Measurements from ENCODE around the gene SCAP. TPM values are rescaled to one million over a fixed set of nuclear protein-coding genes. Genes with fewer than 3 reads are reported as not detected.
A peak's percentile ranks its signal among the peaks of the same experiment; 100 is the strongest.

Gene SCAP
- total and polyA plus RNA-seq, 2 of the 13 experiments (the other 11 are each of a cell fraction or from before 2014, with no cell fraction given) = 40.4 to 53.3 TPM

DNA sequence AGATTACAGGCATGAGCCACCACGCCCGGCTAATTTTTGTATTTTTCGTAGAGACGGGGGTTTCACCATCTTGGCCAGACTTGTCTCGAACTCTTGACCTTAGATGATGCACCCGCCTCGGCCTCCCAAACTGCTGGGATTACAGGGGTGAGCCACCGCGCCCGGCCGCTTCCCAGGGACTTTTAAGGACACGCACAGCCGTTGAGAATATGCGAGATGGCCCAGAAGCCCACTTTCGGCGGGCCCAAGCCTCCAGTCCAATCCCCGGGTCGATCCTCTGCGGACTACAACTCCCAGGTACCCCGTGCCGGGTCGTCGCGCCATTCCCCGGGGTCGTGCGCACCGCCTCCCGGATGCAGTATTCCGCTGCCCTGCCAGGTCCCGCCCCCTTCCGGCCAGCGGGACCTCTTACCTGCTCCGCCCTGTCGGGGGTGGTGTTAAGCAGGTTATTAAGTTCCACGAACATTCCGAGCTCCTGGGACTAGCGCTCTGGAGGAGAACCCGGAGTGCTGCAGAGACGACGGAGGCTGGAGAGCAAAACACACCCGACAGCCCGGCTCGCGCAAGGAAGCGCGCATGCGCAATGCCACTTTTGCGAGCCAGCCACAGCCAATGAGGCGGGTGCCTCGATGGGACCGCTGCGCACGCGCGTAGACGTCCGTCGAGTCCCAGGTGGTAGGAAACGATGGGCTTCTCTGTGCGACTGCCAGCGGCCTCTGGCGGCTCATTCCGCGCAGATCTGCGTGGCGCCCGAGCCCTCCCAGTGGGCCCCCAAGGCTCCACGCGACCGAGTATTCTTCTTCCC lies 37.6 kb upstream of the SCAP start, which contains the start of gene ELP6 (continued):
- TF ChIP-seq, protein P1, sequence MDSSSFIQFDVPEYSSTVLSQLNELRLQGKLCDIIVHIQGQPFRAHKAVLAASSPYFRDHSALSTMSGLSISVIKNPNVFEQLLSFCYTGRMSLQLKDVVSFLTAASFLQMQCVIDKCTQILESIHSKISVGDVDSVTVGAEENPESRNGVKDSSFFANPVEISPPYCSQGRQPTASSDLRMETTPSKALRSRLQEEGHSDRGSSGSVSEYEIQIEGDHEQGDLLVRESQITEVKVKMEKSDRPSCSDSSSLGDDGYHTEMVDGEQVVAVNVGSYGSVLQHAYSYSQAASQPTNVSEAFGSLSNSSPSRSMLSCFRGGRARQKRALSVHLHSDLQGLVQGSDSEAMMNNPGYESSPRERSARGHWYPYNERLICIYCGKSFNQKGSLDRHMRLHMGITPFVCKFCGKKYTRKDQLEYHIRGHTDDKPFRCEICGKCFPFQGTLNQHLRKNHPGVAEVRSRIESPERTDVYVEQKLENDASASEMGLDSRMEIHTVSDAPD (CRISPR knock-in tag; IDR thresholded peaks at IDR 0.05) = 0 out of 2 replicates have a peak, but pooled peaks have one; percentile 33
- TF ChIP-seq ZNF746 (CRISPR knock-in tag; IDR thresholded peaks at IDR 0.05) = 0 out of 2 replicates have a peak, but pooled peaks have one; percentile 43
- TF ChIP-seq HIVEP1 (CRISPR knock-in tag; IDR thresholded peaks at IDR 0.05) = peak; percentile 87
- 0 out of 2 replicates have a peak, but pooled peaks have one; percentile 33 for TF ChIP-seq CHCHD3 (CRISPR knock-in tag; IDR thresholded peaks at IDR 0.05)
- TF ChIP-seq RBFOX2 (IDR thresholded peaks at IDR 0.05; ENCODE audit: low read depth, low read length) = peak; percentile 93
- TF ChIP-seq ZNF136 (CRISPR knock-in tag; IDR thresholded peaks at IDR 0.05; ENCODE audit: low read depth) = 0 out of 2 replicates have a peak, but pooled peaks have one; percentile 85
- TF ChIP-seq, protein P2, sequence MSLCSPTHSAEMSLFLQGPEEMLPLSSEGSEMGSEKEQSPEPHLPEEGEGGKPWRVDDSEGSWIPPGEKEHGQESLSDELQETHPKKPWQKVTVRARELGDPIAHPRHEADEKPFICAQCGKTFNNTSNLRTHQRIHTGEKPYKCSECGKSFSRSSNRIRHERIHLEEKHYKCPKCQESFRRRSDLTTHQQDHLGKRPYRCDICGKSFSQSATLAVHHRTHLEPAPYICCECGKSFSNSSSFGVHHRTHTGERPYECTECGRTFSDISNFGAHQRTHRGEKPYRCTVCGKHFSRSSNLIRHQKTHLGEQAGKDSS (CRISPR knock-in tag; IDR thresholded peaks at IDR 0.05; ENCODE audit: borderline replicate concordance, low read depth) = peak; percentile 55; the same call in 1 of the 2 replicates
- TF ChIP-seq HOXD1 (CRISPR knock-in tag; IDR thresholded peaks at IDR 0.05) = peak; percentile 61; the same call in 1 of the 2 replicates
- TF ChIP-seq, protein P3, sequence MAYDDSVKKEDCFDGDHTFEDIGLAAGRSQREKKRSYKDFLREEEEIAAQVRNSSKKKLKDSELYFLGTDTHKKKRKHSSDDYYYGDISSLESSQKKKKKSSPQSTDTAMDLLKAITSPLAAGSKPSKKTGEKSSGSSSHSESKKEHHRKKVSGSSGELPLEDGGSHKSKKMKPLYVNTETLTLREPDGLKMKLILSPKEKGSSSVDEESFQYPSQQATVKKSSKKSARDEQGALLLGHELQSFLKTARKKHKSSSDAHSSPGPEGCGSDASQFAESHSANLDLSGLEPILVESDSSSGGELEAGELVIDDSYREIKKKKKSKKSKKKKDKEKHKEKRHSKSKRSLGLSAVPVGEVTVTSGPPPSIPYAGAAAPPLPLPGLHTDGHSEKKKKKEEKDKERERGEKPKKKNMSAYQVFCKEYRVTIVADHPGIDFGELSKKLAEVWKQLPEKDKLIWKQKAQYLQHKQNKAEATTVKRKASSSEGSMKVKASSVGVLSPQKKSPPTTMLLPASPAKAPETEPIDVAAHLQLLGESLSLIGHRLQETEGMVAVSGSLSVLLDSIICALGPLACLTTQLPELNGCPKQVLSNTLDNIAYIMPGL (CRISPR knock-in tag; IDR thresholded peaks at IDR 0.05; ENCODE audit: borderline replicate concordance in 1 of 2, low read depth in 1 of 2) = peak; percentile 70 to 72; a peak in 2 of 4 replicates
- 0 out of 2 replicates have a peak, but pooled peaks have one; percentile 35 for TF ChIP-seq RNF2 (conservative IDR thresholded peaks at IDR 0.05; ENCODE audit: low read depth)
- TF ChIP-seq, protein P4, sequence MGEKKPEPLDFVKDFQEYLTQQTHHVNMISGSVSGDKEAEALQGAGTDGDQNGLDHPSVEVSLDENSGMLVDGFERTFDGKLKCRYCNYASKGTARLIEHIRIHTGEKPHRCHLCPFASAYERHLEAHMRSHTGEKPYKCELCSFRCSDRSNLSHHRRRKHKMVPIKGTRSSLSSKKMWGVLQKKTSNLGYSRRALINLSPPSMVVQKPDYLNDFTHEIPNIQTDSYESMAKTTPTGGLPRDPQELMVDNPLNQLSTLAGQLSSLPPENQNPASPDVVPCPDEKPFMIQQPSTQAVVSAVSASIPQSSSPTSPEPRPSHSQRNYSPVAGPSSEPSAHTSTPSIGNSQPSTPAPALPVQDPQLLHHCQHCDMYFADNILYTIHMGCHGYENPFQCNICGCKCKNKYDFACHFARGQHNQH (CRISPR knock-in tag; IDR thresholded peaks at IDR 0.05) = peak; percentile 73; the same call in 1 of the 2 replicates
- TF ChIP-seq ZNF354B (CRISPR knock-in tag; IDR thresholded peaks at IDR 0.05) = 0 out of 2 replicates have a peak, but pooled peaks have one; percentile 51
- TF ChIP-seq, protein P5, sequence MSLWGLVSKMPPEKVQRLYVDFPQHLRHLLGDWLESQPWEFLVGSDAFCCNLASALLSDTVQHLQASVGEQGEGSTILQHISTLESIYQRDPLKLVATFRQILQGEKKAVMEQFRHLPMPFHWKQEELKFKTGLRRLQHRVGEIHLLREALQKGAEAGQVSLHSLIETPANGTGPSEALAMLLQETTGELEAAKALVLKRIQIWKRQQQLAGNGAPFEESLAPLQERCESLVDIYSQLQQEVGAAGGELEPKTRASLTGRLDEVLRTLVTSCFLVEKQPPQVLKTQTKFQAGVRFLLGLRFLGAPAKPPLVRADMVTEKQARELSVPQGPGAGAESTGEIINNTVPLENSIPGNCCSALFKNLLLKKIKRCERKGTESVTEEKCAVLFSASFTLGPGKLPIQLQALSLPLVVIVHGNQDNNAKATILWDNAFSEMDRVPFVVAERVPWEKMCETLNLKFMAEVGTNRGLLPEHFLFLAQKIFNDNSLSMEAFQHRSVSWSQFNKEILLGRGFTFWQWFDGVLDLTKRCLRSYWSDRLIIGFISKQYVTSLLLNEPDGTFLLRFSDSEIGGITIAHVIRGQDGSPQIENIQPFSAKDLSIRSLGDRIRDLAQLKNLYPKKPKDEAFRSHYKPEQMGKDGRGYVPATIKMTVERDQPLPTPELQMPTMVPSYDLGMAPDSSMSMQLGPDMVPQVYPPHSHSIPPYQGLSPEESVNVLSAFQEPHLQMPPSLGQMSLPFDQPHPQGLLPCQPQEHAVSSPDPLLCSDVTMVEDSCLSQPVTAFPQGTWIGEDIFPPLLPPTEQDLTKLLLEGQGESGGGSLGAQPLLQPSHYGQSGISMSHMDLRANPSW (CRISPR knock-in tag; IDR thresholded peaks at IDR 0.05; ENCODE audit: borderline replicate concordance) = peak; percentile 46; the same call in 1 of the 2 replicates
- TF ChIP-seq ISX (CRISPR knock-in tag; conservative IDR thresholded peaks at IDR 0.05) = no peak
- TF ChIP-seq SOX6 (IDR thresholded peaks at IDR 0.05) = no peak
- TF ChIP-seq SOX6 (CRISPR knock-in tag; IDR thresholded peaks at IDR 0.05) = peak; percentile 66
- TF ChIP-seq MED13 (CRISPR knock-in tag; IDR thresholded peaks at IDR 0.05) = 0 out of 2 replicates have a peak, but pooled peaks have one; percentile 16
- TF ChIP-seq RBM39 (IDR thresholded peaks at IDR 0.05; ENCODE audit: low read depth, low read length, poor library complexity, severe bottlenecking) = peak; percentile 74
- peak; percentile 61; the same call in 1 of the 2 replicates for TF ChIP-seq BRD4 (CRISPR knock-in tag; IDR thresholded peaks at IDR 0.05)
- TF ChIP-seq, protein P6, sequence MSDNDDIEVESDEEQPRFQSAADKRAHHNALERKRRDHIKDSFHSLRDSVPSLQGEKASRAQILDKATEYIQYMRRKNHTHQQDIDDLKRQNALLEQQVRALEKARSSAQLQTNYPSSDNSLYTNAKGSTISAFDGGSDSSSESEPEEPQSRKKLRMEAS (IDR thresholded peaks at IDR 0.05) = peak; percentile 80

All from HepG2 (cell line).